OCI-LY7 (cell line): Measurements from ENCODE around the gene TAS1R1.

Experiments used
- CTCF ChIP-seq: fragments of 200-600 bp; sonication (generic); conservative IDR thresholded peaks from 2 replicates; pipeline ENCODE4 v1.5.1; 2014; ENCODE audit warnings: mild to moderate bottlenecking, antibody characterized with exemption, low read length, moderate library complexity, mixed read lengths
- EZH2phosphoT487 ChIP-seq: fragments of 200-600 bp; sonication (generic); IDR thresholded peaks from 2 replicates; pipeline ENCODE4 v1.6.1; 2018; ENCODE audit warnings: low read depth, borderline replicate concordance, mild to moderate bottlenecking, mixed run types, antibody characterized with exemption, low read length, moderate library complexity, mixed read lengths

DNA sequence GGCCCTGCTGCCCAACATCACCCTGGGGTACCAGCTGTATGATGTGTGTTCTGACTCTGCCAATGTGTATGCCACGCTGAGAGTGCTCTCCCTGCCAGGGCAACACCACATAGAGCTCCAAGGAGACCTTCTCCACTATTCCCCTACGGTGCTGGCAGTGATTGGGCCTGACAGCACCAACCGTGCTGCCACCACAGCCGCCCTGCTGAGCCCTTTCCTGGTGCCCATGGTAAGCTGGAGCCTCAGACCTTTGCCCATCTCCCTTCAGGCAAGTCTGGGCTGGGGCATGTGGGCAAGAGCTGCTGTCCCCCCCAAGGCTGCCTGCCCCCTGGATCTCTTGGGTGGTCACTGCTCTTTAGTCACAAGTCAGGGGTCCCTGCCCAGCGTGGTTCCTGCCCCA is 15.9 kb downstream of the TAS1R1 start:
- TF ChIP-seq CTCF (no peak), EZH2phosphoT487 (no peak)
